ENCODE data around the gene RAP1GAP2.
"Not testable (repeated sequence)": the region's sequence is repeated elsewhere in the genome, so short reads cannot be mapped to it uniquely, and the experiment has no call there.

Gene RAP1GAP2

GRCh38 chr17:2971851-2972250 lies 175.6 kb downstream of the RAP1GAP2 start:
- DNase-seq (ENCODE audit: low read depth), result no peak

GRCh38 chr17:2972749-2973148 lies 176.5 kb downstream of the RAP1GAP2 start:
- DNase-seq (ENCODE audit: low read depth), result no peak

DNA sequence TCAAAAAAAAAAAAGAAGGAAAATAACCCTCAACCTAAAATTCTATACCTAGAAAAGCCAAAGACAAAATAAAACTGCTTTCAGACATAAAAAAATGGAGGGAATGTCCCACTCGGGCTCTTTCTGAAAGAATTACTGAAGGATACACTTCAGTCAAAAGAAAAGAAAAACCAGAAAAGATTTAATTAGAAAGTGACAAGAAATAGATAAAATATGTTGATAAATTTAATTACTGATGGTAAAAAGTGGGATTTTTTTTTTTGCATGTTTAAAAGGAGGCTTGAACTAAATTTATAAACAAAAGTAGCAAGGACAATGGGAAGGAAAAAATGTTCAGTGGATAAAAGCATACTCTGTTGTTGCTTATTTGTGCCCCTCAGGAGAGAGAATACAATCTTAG lies 178.1 kb downstream of the RAP1GAP2 start:
- DNase-seq (ENCODE audit: low read depth), result no peak

DNA sequence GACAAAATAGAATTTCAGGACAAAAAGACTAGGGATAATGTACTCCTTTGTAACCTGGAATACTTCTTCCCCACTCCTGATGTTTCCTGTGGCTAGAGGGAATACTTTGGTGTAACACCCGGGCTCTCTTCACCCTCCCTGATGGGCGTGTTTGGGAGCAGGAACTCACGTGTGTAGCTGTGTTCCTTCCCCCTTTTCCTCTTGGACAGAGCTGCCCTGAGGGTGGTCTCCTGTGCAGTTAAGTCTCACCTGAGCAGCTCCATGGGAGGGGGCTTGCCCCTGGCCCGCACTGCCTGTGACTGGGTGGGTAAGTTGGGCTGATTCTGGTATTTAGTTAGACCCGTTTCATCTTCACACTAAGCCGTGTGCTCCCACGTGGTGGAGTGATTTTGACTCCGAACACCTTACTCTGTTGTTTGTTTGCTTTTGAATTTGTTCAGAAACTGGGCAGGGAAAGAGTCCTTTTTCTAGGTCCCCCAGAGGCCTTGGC lies 179.3 kb downstream of the RAP1GAP2 start:
- DNase-seq (ENCODE audit: low read depth), result no peak

- DNase-seq (ENCODE audit: low read depth), result no peak
These were observed 180.9 kb downstream of the RAP1GAP2 start for GRCh38 chr17:2977157-2977556.

DNA sequence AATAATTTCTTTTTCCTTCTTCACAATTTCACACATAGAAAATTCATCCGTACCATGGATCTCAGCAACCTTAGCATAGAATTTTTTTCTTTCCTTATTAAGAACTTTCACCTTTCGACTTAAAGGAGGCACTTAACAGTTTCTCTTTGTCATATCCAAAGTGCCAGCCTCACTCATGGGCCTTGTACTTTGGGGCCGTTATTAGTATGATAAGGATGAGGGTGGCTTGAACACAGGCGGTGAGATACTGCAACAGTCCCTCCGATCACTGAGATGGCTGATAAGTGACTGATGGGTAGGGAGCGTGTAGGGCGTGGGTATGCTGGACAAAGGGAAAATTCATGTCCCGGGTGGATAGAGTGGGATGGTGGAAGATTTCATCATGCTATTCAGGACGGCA lies 181.9 kb downstream of the RAP1GAP2 start:
- DNase-seq (ENCODE audit: low read depth), result no peak

GRCh38 chr17:2978991-2979390 lies 182.8 kb downstream of the RAP1GAP2 start:
- no peak for DNase-seq (ENCODE audit: low read depth)

DNA sequence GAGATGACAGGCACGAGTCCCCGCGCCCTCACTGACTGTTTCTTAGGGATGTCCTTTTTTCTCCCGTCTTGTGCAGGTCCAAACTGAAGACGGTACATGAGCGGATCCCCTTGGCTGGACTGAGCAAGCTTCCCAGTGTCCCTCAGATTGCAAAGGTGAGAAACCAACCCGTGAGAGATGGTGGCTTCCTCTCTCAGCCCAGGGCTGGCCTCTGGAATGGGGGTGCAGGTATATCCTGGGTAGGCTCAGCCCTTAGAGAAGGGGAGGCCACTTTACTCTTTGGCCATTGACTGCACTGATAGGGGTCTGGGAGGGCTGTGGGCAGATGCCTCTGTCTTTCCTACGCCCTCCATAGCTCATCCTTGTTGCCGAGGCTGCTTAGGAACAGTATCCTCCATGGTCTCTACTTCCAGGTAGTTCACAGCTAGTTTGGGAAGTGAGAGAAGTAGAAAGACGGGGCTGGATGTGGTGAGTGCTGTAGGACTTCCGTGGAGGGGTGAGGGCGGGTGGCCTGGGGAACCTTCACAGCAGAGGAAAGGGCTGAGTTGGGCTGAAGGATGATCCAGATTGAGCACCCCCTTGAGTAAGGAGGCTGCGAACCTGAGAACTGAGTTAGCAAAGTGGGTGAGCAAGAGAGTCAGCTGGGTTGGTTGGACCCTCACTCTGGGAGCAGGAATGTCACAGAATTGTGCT lies 184.1 kb downstream of the RAP1GAP2 start:
- no peak for DNase-seq (ENCODE audit: low read depth)

DNA sequence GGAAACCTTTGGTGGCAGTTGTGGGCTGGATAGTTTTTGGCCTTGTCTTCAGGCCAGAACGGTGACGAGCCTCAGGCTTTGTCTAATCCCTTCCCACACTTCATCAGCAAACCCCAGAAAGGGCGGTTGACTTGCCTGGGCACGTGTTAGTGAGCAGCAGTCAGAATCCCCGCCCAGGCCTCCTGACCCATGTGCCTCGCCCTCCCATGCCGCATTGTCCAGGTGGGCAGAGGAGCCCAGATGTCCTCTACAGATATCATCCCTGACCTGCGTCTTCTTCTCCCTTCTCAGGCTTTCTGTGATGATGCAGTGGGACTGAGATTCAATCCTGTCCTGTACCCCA lies 184.6 kb downstream of the RAP1GAP2 start:
- no peak for DNase-seq (ENCODE audit: low read depth)

GRCh38 chr17:2981325-2981724 lies 185.1 kb downstream of the RAP1GAP2 start:
- no peak for DNase-seq (ENCODE audit: low read depth)

DNA sequence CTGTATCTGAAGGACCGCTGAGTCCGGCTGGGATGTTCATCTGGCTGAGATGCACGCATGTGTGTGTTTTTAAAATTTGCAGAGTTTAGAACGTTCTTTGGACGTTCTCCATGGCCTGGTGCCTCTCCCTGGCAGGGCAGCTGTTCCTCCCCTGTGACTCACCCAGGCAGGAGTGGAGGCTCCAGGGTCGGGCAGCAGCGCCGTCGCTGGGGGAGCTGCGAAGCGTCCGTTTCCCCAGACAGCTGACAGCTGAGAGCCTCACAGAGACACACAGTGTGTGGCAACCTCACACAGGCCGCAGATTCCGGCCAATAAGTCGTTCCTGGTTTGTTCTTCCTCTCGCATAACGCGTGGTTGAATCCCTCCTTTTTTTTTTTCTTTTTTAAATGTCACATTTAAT lies 186.6 kb downstream of the RAP1GAP2 start:
- no peak for DNase-seq (ENCODE audit: low read depth)

- DNase-seq (ENCODE audit: low read depth), result no peak
These were observed 187.0 kb downstream of the RAP1GAP2 start for GRCh38 chr17:2983255-2983654.

DNA sequence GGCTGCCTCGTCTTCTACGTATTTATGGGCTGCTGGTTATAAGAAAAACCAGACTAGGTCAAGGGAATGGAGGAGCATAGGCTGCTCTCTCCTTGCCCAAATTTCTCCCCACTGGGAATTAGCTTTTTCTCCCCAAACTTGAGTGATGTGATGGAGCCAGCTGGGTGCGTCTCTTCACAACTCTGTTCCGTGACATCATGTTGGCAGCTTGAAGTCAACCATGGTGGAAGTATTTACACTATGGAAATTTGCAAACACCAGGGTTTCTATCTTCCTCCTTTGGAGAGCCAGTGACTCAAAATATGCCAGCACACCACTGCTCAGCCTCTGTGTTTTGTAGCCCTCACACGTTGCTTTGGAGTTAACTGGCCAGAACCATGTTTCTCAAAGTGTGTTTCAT lies 189.1 kb downstream of the RAP1GAP2 start:
- DNase-seq (ENCODE audit: low read depth), result no peak

GRCh38 chr17:2986925-2987324 lies 190.7 kb downstream of the RAP1GAP2 start:
- DNase-seq (ENCODE audit: low read depth), result no peak

GRCh38 chr17:2989396-2989795 lies 193.2 kb downstream of the RAP1GAP2 start:
- not testable (repeated sequence) for DNase-seq (ENCODE audit: low read depth)

DNA sequence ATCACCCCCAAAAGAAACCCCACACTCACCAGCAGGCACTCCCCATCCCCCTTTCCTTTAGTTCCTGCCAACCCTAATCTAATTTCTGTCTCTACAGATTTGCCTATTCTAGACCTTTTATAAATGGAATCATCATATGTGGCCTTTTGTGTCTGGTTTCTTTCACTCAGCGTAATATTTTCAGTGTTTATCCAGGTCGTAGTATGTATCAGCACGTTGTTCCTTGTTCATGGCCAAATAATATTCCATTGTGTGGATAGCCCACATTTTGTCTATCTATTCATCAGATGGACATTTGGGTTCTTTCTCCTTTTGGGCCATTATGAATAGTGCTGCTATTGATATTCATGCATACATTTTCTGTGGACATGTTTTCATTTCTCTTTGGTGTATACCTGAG lies 193.6 kb downstream of the RAP1GAP2 start:
- DNase-seq (ENCODE audit: low read depth), result no peak

DNA sequence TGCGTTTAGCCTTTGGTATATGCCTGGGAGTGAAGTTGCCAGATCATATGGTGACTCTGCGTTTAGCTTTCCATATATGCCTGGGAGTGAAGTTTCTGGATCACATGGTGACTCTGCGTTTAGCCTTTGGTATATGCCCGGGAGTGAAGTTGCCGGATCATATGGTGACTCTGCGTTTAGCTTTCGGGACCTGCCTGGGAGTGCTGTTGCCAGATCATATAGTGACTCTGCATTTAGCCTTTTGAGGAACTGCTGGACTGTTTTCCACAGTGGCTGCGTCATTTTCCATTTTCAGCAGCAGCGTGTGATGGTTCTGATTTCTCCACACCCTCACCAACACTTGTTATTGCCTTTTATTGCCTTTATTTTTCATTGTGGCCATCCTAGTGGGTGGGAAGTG lies 194.2 kb downstream of the RAP1GAP2 start:
- no peak for DNase-seq (ENCODE audit: low read depth)

DNA sequence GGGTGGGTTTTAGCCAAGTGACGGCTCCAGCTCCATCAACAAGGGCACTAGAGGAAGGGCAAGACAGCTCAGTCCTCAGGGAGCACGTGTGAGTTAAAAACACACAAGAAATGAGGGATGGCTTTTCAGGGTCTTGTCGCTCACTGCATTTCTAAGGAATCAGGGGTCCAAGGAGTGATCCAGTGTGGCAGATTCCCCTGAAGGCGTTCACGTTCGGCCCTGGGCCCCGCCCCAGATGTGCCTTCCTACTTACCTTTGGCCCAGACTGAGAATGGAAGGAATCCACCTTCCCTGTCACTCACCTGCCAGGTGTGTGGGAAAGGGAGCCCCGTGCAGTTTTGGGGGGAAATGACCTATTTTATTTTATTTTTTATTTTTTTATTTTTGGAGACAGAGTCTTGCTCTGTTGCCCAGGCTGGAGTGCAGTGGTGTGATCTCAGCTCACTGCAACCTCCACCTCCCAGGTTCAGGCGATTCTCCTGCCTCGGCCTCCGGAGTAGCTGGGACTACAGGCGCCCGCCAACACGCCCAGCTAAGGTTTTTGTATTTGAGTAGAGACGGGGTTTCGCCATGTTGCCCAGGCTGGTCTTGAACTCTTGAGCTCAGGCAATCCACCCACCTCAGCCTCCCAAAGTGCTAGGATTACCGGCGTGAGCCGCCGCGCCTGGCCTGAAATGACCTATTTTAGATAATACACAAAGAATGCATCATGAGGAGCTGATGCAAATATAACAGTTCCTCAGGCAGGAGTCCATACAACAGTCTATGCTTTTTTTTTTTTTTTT lies 195.3 kb downstream of the RAP1GAP2 start:
- not testable (repeated sequence) for DNase-seq (ENCODE audit: low read depth)

- no peak for DNase-seq (ENCODE audit: low read depth)
These were observed 198.2 kb downstream of the RAP1GAP2 start for GRCh38 chr17:2994441-2994840.

- no peak for DNase-seq (ENCODE audit: low read depth)
These were observed 199.1 kb downstream of the RAP1GAP2 start for GRCh38 chr17:2995377-2995776.

GRCh38 chr17:2995886-2996809 lies 199.9 kb downstream of the RAP1GAP2 start:
- no peak for DNase-seq (ENCODE audit: low read depth)

Measured in stimulated activated CD4-positive, alpha-beta T cell treated with anti-CD3 and anti-CD28 coated beads, Interleukin-2, amount 100 ng/mL, for 4 hours (primary cell).